ENCODE measurements around the gene ZNRF1.

GRCh38 chr16:75062135-75062975 lies 63.5 kb downstream of the ZNRF1 start:
- TF ChIP-seq, protein P1, sequence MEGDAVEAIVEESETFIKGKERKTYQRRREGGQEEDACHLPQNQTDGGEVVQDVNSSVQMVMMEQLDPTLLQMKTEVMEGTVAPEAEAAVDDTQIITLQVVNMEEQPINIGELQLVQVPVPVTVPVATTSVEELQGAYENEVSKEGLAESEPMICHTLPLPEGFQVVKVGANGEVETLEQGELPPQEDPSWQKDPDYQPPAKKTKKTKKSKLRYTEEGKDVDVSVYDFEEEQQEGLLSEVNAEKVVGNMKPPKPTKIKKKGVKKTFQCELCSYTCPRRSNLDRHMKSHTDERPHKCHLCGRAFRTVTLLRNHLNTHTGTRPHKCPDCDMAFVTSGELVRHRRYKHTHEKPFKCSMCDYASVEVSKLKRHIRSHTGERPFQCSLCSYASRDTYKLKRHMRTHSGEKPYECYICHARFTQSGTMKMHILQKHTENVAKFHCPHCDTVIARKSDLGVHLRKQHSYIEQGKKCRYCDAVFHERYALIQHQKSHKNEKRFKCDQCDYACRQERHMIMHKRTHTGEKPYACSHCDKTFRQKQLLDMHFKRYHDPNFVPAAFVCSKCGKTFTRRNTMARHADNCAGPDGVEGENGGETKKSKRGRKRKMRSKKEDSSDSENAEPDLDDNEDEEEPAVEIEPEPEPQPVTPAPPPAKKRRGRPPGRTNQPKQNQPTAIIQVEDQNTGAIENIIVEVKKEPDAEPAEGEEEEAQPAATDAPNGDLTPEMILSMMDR (IDR thresholded peaks at IDR 0.05), result no peak
- no peak for TF ChIP-seq EZH2 (IDR thresholded peaks at IDR 0.05; ENCODE audit: borderline replicate concordance, insufficient read depth, low read depth, low read length, poor library complexity, severe bottlenecking)

Data from B cell (primary cell).